GM23338 (cell line): ENCODE measurements around the gene SIRPG. TPM values are rescaled to one million over a fixed set of nuclear protein-coding genes. Genes with fewer than 3 reads are reported as not detected.

Source experiments
- ATAC-seq: fragments of 200-7000 bp; cut with Tn5 transposase; 3 replicates; pipeline ENCODE4 v1.9.1; 2020
- DNase-seq: peaks from one replicate; pipeline ENCODE4 v3.0.0-alpha.2; 2015; ENCODE audit warnings: low spot score
- H2AFZ ChIP-seq: fragments of 200-600 bp; sonication (generic); 2 replicates; pipeline ENCODE4 v1.8.0; 2016; ENCODE audit warnings: antibody characterized with exemption, mild to moderate bottlenecking, moderate library complexity
- H3F3A ChIP-seq: fragments of 200-600 bp; sonication (generic); replicated peaks from 2 replicates; pipeline ENCODE4 v1.8.0; 2017; ENCODE audit warnings: antibody characterized with exemption, mixed run types, low read depth
- H3K27ac ChIP-seq: fragments of 200-600 bp; sonication (generic); 2 replicates; pipeline ENCODE4 v1.6.1; 2016; ENCODE audit warnings: low read depth
- H3K27me3 ChIP-seq: fragments of 200-600 bp; sonication (generic); 2 replicates; pipeline ENCODE4 v1.8.0; 2016; ENCODE audit warnings: mild to moderate bottlenecking, mixed run types, moderate library complexity; ENCODE audit not compliant: insufficient read depth
- H3K36me3 ChIP-seq: fragments of 200-600 bp; sonication (generic); 2 replicates; pipeline ENCODE4 v1.8.0; 2016; ENCODE audit warnings: mild to moderate bottlenecking; ENCODE audit not compliant: insufficient read depth
- H3K4me1 ChIP-seq: fragments of 200-600 bp; sonication (generic); 2 replicates; pipeline ENCODE4 v1.8.0; 2016; ENCODE audit warnings: mild to moderate bottlenecking, moderate library complexity; ENCODE audit not compliant: insufficient read depth
- H3K4me2 ChIP-seq: fragments of 200-600 bp; sonication (generic); 2 replicates; pipeline ENCODE4 v1.7.1; 2017; ENCODE audit warnings: mixed run types
- H3K4me3 ChIP-seq: fragments of 200-600 bp; sonication (generic); 2 replicates; pipeline ENCODE4 v1.6.1; 2016; ENCODE audit warnings: mixed run types
- H3K79me2 ChIP-seq: fragments of 200-600 bp; sonication (generic); replicated peaks from 2 replicates; pipeline ENCODE4 v1.8.0; 2017; ENCODE audit warnings: mild to moderate bottlenecking; ENCODE audit not compliant: insufficient read depth
- H3K9me2 ChIP-seq: fragments of 200-600 bp; sonication (generic); 2 replicates; pipeline ENCODE4 v1.8.0; 2017; ENCODE audit not compliant: insufficient read depth
- H4K20me1 ChIP-seq: fragments of 200-600 bp; sonication (generic); replicated peaks from 2 replicates; pipeline ENCODE4 v1.8.0; 2017; ENCODE audit warnings: mild to moderate bottlenecking; ENCODE audit not compliant: insufficient read depth
- H3K27ac Mint-ChIP-seq: 2 replicates; pipeline ENCODE4 v1.8.0; 2020; ENCODE audit warnings: inconsistent platforms, mild to moderate bottlenecking, moderate library complexity, mixed read lengths
- H3K27me3 Mint-ChIP-seq: 3 replicates; pipeline ENCODE4 v1.8.0; 2022; ENCODE audit warnings: low read depth, mild to moderate bottlenecking, moderate library complexity, mixed read lengths, inconsistent platforms; ENCODE audit not compliant: insufficient read depth, poor library complexity
- H3K36me3 Mint-ChIP-seq: 3 replicates; pipeline ENCODE4 v1.8.0; 2021; ENCODE audit warnings: low read depth, mild to moderate bottlenecking, inconsistent platforms, moderate library complexity, mixed read lengths
- H3K4me1 Mint-ChIP-seq: 3 replicates; pipeline ENCODE4 v1.8.0; 2020; ENCODE audit warnings: mild to moderate bottlenecking, inconsistent platforms, mixed read lengths
- H3K4me3 Mint-ChIP-seq: 3 replicates; pipeline ENCODE4 v1.8.0; 2021; ENCODE audit warnings: moderate library complexity, mild to moderate bottlenecking, inconsistent platforms, mixed read lengths
- H3K9me3 Mint-ChIP-seq: 3 replicates; pipeline ENCODE4 v1.8.0; 2020; ENCODE audit warnings: moderate library complexity, mild to moderate bottlenecking, inconsistent platforms, mixed read lengths
- CREB1 ChIP-seq: fragments of 250-450 bp; sonication (Bioruptor Pico); IDR thresholded peaks from 2 replicates; pipeline ENCODE4 v1.5.0; 2020; ENCODE audit warnings: low read depth, mild to moderate bottlenecking, moderate library complexity
- CTCF ChIP-seq, 2 experiments: fragments of 200-600 bp in 1 of 2; sonication (generic) in 1 of 2; conservative IDR thresholded peaks; 2 replicates each; pipeline versions ENCODE4 v1.5.1 to v1.6.1; 2016 to 2017; ENCODE audit warnings: antibody characterized with exemption in 2 of 2, low read depth in 2 of 2, mild to moderate bottlenecking in 2 of 2, moderate library complexity in 1 of 2
- ETS1 ChIP-seq: IDR thresholded peaks from 2 replicates; pipeline ENCODE4 v1.6.1; 2016; ENCODE audit warnings: antibody characterized with exemption
- EZH2 ChIP-seq: fragments of 200-600 bp; sonication (generic); IDR thresholded peaks from one replicate; pipeline ENCODE4 v1.8.0; 2017; ENCODE audit warnings: antibody characterized with exemption, mild to moderate bottlenecking, low read depth; ENCODE audit not compliant: unreplicated experiment
- EZH2phosphoT487 ChIP-seq: fragments of 200-600 bp; sonication (generic); IDR thresholded peaks from one replicate; pipeline ENCODE4 v1.8.1; 2018; ENCODE audit warnings: antibody characterized with exemption; ENCODE audit not compliant: unreplicated experiment
- JUNB ChIP-seq: IDR thresholded peaks from one replicate; pipeline ENCODE4 v1.6.1; 2016; ENCODE audit warnings: antibody characterized with exemption; ENCODE audit not compliant: unreplicated experiment
- NANOG ChIP-seq: IDR thresholded peaks from 2 replicates; pipeline ENCODE4 v1.6.1; 2016; ENCODE audit warnings: antibody characterized with exemption, borderline replicate concordance
- POLR2AphosphoS5 ChIP-seq: IDR thresholded peaks from 2 replicates; pipeline ENCODE4 v1.6.1; 2016; ENCODE audit warnings: antibody characterized with exemption, low read depth
- REST ChIP-seq: IDR thresholded peaks from one replicate; pipeline ENCODE4 v1.6.1; 2018; ENCODE audit warnings: antibody characterized with exemption; ENCODE audit not compliant: unreplicated experiment
- STAT1 ChIP-seq: IDR thresholded peaks from one replicate; pipeline ENCODE4 v1.6.1; 2016; ENCODE audit warnings: antibody characterized with exemption; ENCODE audit not compliant: unreplicated experiment
- ZNF114 ChIP-seq: fragments of 250-450 bp; sonication (Bioruptor Pico); IDR thresholded peaks from 2 replicates; pipeline ENCODE4 v1.5.0; 2020; ENCODE audit warnings: mild to moderate bottlenecking, moderate library complexity
- ZNF331 ChIP-seq: fragments of 250-450 bp; sonication (Bioruptor Pico); IDR thresholded peaks from 2 replicates; pipeline ENCODE4 v1.5.0; 2020; ENCODE audit warnings: low read depth, mild to moderate bottlenecking, moderate library complexity
- ZNF462 ChIP-seq: fragments of 250-450 bp; sonication (Bioruptor Pico); IDR thresholded peaks from 2 replicates; pipeline ENCODE4 v1.5.0; 2020; ENCODE audit warnings: mild to moderate bottlenecking, moderate library complexity
- polyA plus RNA-seq: library from polyadenylated mRNA; unstranded; fragments of >200 nt; fragmentation: Nextera tagmentation; extraction: Ambion mirVana; gene quantifications from 2 replicates; pipeline ENCODE4 v1.2.1, GENCODE V29; 2016
- total RNA-seq: library from RNA; depleted of rRNA; stranded (reverse); fragments of >200 nt; shearing (Covaris generic); gene quantifications from 2 replicates; pipeline ENCODE4 v1.2.3, GENCODE V29; 2014

SIRPG gene
- total and polyA plus RNA-seq, 2 experiments from 2014 or later: not detected

- peaks cover 9% of the 10 kb centered on the region; the same call in 2 of the 3 replicates for H3K4me1 Mint-ChIP-seq
- H3K27me3 ChIP-seq: peaks cover 17% of the 10 kb centered on the region; the same call in 1 of the 2 replicates
- H3K9me3 Mint-ChIP-seq: no peaks in the 10 kb centered on the region
These were observed 45.3 kb upstream of the SIRPG start for GRCh38 chr20:1702855-1703254.

More at GRCh38 chr20:1702855-1703254, 45.3 kb upstream of the SIRPG start:
- no peak overlapping the region for H3K4me2 ChIP-seq
- H3K4me1 ChIP-seq: peaks cover 6% of the 10 kb centered on the region
- no peaks in the 10 kb centered on the region for H3K36me3 Mint-ChIP-seq
- ATAC-seq (no peak), DNase-seq (no peak)
- H3K27me3 Mint-ChIP-seq: peaks cover 4% of the 10 kb centered on the region
- no peak overlapping the region for H3K27ac Mint-ChIP-seq
- no peaks in the 10 kb centered on the region for H3K79me2 ChIP-seq
- no peak overlapping the region for H3K27ac ChIP-seq
- no peaks in the 10 kb centered on the region for H3F3A ChIP-seq
- H3K4me3 Mint-ChIP-seq: no peak overlapping the region
- H3K9me2 ChIP-seq: no peaks in the 10 kb centered on the region
- H4K20me1 ChIP-seq: no peaks in the 10 kb centered on the region; the same call in 1 of the 2 replicates
- H3K36me3 ChIP-seq: no peaks in the 10 kb centered on the region
- TF ChIP-seq ZNF114 (no peak), JUNB (no peak), CREB1 (CRISPR knock-in tag) (no peak), STAT1 (no peak), EZH2 (no peak), ETS1 (no peak), CTCF (conservative IDR thresholded peaks at IDR 0.05; ENCODE audit: low read depth in 2 of 2) (no peak), POLR2AphosphoS5 (no peak), ZNF462 (CRISPR knock-in tag) (no peak), NANOG (no peak), EZH2phosphoT487 (no peak), ZNF331 (no peak), REST (no peak)
- no peak overlapping the region for H3K4me3 ChIP-seq
- no peak overlapping the region for H2AFZ ChIP-seq
